NCI-H2081 treated with DMSO at 0.1 percent for 48 hours (cell line): ENCODE measurements around the gene DLX6.

Source experiments
- DNase-seq: peaks from one replicate; lab custom pipeline; 2025; lab: John Stamatoyannopoulos, UW

DLX6 gene

GRCh38 chr7:97011104-97011503, 5.8 kb downstream of the DLX6 start:
- DNase-seq, result no peak

- DNase-seq, result peak; percentile 99
Observed at GRCh38 chr7:97011536-97012364, 6.4 kb downstream of the DLX6 start.

- peak; percentile 77 for DNase-seq
Observed at GRCh38 chr7:97012365-97013133, 7.2 kb downstream of the DLX6 start.

GRCh38 chr7:97013134-97013844, 7.9 kb downstream of the DLX6 start:
- DNase-seq, result no peak

GRCh38 chr7:97013845-97014134, 8.4 kb downstream of the DLX6 start:
- DNase-seq, result no peak

GRCh38 chr7:97014145-97014750, 8.9 kb downstream of the DLX6 start:
- DNase-seq, result peak; percentile 75

- no peak for DNase-seq
Observed at GRCh38 chr7:97015279-97015678, 9.9 kb downstream of the DLX6 start.

GRCh38 chr7:97015756-97016380, 10.5 kb downstream of the DLX6 start:
- DNase-seq, result no peak

GRCh38 chr7:97016381-97017191, 11.2 kb downstream of the DLX6 start:
- peak; percentile 72 for DNase-seq

GRCh38 chr7:97017192-97018125, 12.1 kb downstream of the DLX6 start:
- DNase-seq, result no peak

GRCh38 chr7:97018126-97018601, 12.8 kb downstream of the DLX6 start:
- DNase-seq, result no peak

GRCh38 chr7:97018791-97019531, 13.6 kb downstream of the DLX6 start:
- no peak for DNase-seq

- DNase-seq, result peak; percentile 67
Observed at GRCh38 chr7:97019710-97020225, 14.4 kb downstream of the DLX6 start.

GRCh38 chr7:97020601-97020995, 15.2 kb downstream of the DLX6 start:
- DNase-seq, result no peak

- DNase-seq, result no peak
Observed at GRCh38 chr7:97020996-97021746, 15.8 kb downstream of the DLX6 start.

- no peak for DNase-seq
Observed at GRCh38 chr7:97021747-97022490, 16.6 kb downstream of the DLX6 start.
